Muscle of leg (tissue), 11 donors: ENCODE results near the gene MANBA. TPM values are rescaled to one million over a fixed set of nuclear protein-coding genes. Genes with fewer than 3 reads are reported as not detected.
"Not testable (repeated sequence)": the region's sequence is repeated elsewhere in the genome, so short reads cannot be mapped to it uniquely, and the experiment has no call there.

Experiments
- DNase-seq: peaks from one replicate; pipeline ENCODE4 v3.0.0; 2013
- H3K27ac ChIP-seq: one replicate; pipeline ENCODE4 v1.5.1; 2013; ENCODE audit warnings: mild to moderate bottlenecking, low read length, control low read depth
- H3K27me3 ChIP-seq: one replicate; pipeline ENCODE4 v1.6.1; 2013; ENCODE audit warnings: low read length; ENCODE audit not compliant: control insufficient read depth, insufficient read depth
- H3K36me3 ChIP-seq: one replicate; pipeline ENCODE4 v1.6.1; 2013; ENCODE audit warnings: low read length; ENCODE audit not compliant: control insufficient read depth, insufficient read depth
- H3K4me1 ChIP-seq: one replicate; pipeline ENCODE4 v1.6.1; 2013; ENCODE audit warnings: low read length; ENCODE audit not compliant: control insufficient read depth, insufficient read depth
- H3K4me3 ChIP-seq: one replicate; pipeline ENCODE4 v1.5.1; 2013; ENCODE audit warnings: low read length, control low read depth
- H3K9me3 ChIP-seq: replicated peaks from 2 replicates; pipeline ENCODE4 v1.6.1; 2013; ENCODE audit warnings: low read depth, low read length; ENCODE audit not compliant: control insufficient read depth
- WGBS: methylation state at CpG from one replicate; pipeline ENCODE4 v1.1.5; 2013; ENCODE audit warnings: missing lambda C conversion rate; ENCODE audit not compliant: insufficient coverage; 5-methylcytosine and 5-hydroxymethylcytosine counted together
- polyA plus RNA-seq, 8 donors: library from polyadenylated mRNA; unstranded; fragments of 120-200 nt; gene quantifications; one replicate each; pipeline versions ENCODE4 v1.2.1 to v1.2.3, GENCODE V29; 2013; ENCODE audit warnings: inconsistent platforms in 1 of 8, low replicate concordance in 1 of 8; ENCODE audit not compliant: insufficient read length in 8 of 8, insufficient read depth in 1 of 8
- total RNA-seq: library from RNA; stranded (reverse); fragments of 120-200 nt; gene quantifications from one replicate; pipeline ENCODE4 v1.2.4, GENCODE V29; 2013

MANBA gene
- total and polyA plus RNA-seq, 9 donors: 7.7 to 25.8 (median 10.8) TPM

DNA sequence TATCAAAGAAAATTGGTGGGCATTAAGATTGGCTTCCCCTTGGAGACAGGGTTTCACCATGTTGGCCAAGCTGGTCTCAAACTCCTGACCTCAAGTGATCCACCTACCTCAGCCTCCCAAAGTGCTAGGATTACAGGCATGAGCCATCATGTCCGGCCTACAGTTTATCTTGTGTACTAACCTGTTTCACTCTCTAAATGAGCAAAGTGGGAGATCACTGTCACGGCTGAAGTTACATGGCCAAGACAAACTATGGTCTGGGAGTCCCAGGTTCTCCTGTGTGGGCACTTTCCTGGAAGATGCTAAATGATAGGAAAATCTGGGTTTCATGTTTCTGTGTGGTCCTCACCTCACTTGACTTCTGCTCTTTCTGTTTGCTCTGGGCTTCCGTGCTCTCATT is 33.8 kb downstream of the MANBA start:
- not testable (repeated sequence) for H3K36me3 ChIP-seq, H3K27ac ChIP-seq, H3K4me1 ChIP-seq, H3K9me3 ChIP-seq, DNase-seq, H3K4me3 ChIP-seq, H3K27me3 ChIP-seq
- WGBS: 100% methylated on average over 1 of the region's 3 CpGs

DNA sequence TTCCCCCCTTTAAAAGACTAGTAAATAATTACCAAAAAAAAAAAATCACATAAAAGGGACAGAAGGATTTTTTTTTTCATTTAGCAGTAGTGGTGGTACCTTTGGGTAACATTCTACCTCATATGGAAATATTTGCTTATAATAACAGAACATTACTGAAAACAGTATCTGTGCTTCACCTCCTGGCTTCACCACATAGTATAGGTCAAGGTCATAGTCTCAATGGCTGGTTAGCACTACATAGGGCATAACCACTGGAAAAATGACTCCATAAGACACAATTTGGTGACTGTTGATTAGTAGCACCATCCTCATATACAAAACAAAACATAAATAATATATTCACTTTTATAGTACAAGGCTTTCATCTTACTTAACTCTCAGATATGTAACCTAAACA is 34.7 kb downstream of the MANBA start:
- Histone ChIP-seq H3K27ac (no peak overlapping the region), H3K36me3 (no peaks in the 10 kb centered on the region), H3K4me1 (no peaks in the 10 kb centered on the region), H3K9me3 (peaks cover 2% of the 10 kb centered on the region), H3K27me3 (no peaks in the 10 kb centered on the region), H3K4me3 (no peak overlapping the region)
- no peak for DNase-seq

DNA sequence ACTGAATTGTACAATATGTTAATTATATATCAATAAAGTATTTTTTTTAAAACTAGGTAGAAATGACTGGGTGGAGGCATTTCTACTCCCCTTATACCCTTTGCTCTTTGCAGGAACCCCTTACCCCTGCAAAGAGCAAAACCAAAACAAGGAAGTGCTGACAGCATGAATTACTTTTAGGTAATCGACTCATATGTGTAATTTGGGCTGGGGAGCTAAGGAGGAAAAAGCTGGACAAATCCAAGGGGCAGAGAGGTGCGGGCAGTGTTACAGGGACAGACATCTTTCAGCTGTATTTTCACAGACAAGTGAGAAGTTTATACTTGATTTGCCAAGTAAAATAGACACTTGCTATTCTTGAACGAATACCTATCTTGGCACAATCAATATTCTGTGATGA is 35.5 kb downstream of the MANBA start:
- H3K27me3 ChIP-seq: no peaks in the 10 kb centered on the region
- no peaks in the 10 kb centered on the region for H3K36me3 ChIP-seq
- 60% methylated on average over 2 of the region's 3 CpGs for WGBS
- no peak overlapping the region for H3K27ac ChIP-seq
- DNase-seq: no peak
- H3K9me3 ChIP-seq: no peaks in the 10 kb centered on the region
- no peak overlapping the region for H3K4me3 ChIP-seq
- no peaks in the 10 kb centered on the region for H3K4me1 ChIP-seq

DNA sequence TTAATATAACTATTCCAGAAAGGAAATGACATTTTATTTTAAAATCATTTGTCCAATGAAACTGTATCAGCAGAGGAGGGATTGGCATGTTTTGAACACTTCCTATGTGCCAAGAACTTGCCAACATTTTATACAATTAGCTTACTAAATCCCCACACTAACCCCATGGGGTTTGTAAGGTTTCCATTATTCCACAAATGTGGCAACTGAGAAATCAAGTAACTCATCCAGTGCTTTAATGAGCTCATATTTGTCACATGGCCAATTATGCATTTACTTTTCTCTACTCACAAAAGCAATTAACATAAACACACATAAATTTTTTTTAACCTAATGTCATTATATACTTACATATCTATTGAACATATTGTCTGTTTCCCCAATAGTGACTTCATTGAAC is 37.3 kb downstream of the MANBA start:
- H3K4me3 ChIP-seq: no peak overlapping the region
- no peaks in the 10 kb centered on the region for H3K4me1 ChIP-seq
- no peaks in the 10 kb centered on the region for H3K36me3 ChIP-seq
- peak; percentile 14 for DNase-seq
- no peak overlapping the region for H3K27ac ChIP-seq
- no peaks in the 10 kb centered on the region for H3K27me3 ChIP-seq
- no peaks in the 10 kb centered on the region for H3K9me3 ChIP-seq

DNA sequence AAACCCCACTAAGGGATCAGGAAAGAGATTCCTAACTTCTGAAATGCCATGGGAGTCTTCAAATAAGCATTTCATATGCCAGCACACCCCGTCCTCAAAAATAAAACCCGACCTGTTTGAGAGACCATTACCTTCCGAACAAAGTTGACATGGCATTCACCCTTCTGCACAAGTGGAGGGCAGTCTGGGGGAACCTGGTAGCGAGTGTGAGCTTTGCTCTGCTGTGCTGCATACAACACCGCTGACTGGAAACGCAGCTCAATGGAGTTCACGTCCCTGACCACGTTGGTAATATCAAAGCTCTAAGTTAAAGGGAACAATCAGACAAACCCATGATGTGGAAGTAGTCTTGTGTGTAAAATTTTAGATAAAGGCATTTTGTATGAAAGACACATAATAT is 38.0 kb downstream of the MANBA start:
- no peak for DNase-seq
- Histone ChIP-seq H3K36me3 (no peaks in the 10 kb centered on the region), H3K4me1 (no peaks in the 10 kb centered on the region), H3K27ac (no peak overlapping the region), H3K4me3 (no peak overlapping the region), H3K27me3 (no peaks in the 10 kb centered on the region), H3K9me3 (no peaks in the 10 kb centered on the region)
- WGBS: 88% methylated on average over 3 of the region's 8 CpGs

DNA sequence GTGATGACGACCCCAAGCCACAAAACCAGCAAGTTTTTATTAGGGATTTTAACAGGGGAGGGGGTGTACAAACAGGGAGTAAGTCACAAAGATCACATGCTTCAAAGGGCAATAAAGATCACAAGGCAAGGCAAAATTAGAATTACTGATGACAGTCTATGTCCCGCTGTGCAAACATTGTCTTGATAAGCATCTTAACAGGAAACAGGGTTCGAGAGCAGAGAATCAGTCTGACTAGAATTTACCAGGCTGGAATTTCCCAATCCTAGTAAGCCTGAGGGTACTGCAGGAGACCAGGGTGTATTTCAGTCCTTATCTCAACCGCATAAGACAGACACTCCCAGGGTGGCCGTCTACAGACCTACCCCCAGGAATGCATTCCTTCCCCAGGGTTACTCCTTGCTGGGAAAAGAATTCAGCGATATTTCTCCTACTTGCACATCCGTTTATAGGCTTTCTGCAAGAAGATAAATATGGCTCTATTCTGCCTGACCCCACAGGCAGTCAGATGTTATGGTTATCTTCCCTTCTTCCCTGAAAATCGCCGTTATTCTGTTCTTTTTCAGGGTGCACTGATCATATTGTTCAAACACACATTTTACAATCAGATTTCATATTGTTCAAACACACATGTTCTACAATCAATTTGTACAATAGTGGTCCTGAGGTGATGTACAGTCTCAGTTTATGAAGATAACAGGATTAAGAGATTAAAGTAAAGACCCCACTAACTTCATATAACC is 41.8 kb downstream of the MANBA start:
- H3K4me3 ChIP-seq, H3K27ac ChIP-seq, DNase-seq, H3K9me3 ChIP-seq, H3K36me3 ChIP-seq, H3K4me1 ChIP-seq, H3K27me3 ChIP-seq: not testable (repeated sequence)
- 81% methylated on average over 6 of the region's 9 CpGs for WGBS

DNA sequence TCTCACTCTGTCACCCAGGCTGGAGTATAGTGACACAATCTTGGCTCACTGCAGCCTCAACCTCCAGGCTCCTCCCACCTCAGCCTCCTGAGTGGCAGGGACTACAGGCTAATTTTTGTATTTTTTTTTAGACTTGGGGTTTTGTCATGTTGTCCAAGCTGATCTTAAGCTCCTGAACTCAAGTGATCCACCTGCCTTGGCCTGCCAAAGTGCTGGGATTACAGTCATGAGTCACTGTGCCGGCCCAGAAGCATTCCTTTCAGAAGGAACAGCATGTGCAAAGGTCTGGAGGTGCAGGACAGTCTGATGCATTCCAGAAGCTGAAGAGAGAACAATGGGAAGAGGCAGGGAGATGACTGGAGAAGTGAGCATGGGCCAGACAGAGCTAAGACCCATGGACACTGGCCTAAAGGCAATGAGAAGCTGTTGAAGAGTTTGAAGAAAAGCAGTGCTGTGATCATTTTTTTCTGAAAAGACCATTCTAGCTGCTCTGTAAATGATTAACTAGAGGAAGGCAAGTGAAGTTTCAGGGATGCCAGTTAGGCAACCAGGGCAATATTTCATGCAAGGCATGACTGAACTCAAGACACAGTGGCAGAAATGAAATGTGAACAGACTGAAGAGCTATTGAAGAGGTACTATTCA is 43.2 kb downstream of the MANBA start:
- H3K36me3 ChIP-seq: no peaks in the 10 kb centered on the region
- no peaks in the 10 kb centered on the region for H3K4me1 ChIP-seq
- no peaks in the 10 kb centered on the region for H3K27me3 ChIP-seq
- 88% methylated on average over 1 of the region's 1 CpG for WGBS
- H3K9me3 ChIP-seq: no peaks in the 10 kb centered on the region
- DNase-seq: no peak
- H3K27ac ChIP-seq: no peak overlapping the region
- no peak overlapping the region for H3K4me3 ChIP-seq

DNA sequence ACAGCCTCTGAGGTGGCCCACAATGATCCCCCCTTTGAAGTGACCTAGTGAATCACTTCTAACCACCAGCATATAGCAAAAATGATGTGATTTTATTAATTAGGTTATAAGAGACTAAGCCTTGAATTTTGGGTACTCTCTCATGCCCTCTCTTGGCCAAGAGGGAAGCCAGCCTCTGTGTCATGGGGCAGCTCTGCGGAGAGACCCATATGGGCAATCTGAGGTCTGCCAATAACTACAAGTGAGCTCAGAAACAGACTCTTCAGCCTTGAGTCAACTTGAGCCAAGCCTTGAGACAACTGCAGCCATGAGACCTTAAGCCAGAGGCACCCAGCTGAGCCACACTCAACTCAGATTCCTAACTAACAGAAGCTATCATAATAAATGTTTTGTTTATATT is 45.7 kb downstream of the MANBA start:
- Histone ChIP-seq H3K4me1 (no peaks in the 10 kb centered on the region), H3K27ac (no peak overlapping the region), H3K36me3 (no peaks in the 10 kb centered on the region), H3K27me3 (no peaks in the 10 kb centered on the region), H3K4me3 (no peak overlapping the region), H3K9me3 (no peaks in the 10 kb centered on the region)
- no peak for DNase-seq
- 100% methylated on average over 1 of the region's 1 CpG for WGBS

DNA sequence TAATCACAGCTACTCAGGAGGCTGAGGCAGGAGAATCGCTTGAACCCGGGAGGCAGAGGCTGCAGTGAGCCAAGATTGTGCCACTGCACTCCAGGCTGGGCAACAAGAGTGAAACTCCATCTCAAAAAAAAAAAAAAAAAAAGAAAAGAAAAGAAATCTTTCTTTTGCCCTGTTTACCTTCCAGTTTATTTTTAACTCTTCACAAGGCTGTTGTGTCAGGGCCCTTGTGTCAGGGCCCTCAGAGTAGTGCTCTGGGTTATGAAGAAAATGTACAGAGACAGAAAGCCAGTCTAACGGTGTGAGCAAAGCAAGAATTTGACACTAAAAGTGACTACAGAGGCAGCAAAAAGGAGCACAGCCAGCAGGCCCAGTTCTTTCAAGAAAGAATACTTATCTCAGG is 47.0 kb downstream of the MANBA start:
- not testable (repeated sequence) for H3K4me3 ChIP-seq, DNase-seq, H3K9me3 ChIP-seq, H3K4me1 ChIP-seq, H3K27ac ChIP-seq, H3K27me3 ChIP-seq, H3K36me3 ChIP-seq
- 50% methylated on average over 1 of the region's 3 CpGs for WGBS

DNA sequence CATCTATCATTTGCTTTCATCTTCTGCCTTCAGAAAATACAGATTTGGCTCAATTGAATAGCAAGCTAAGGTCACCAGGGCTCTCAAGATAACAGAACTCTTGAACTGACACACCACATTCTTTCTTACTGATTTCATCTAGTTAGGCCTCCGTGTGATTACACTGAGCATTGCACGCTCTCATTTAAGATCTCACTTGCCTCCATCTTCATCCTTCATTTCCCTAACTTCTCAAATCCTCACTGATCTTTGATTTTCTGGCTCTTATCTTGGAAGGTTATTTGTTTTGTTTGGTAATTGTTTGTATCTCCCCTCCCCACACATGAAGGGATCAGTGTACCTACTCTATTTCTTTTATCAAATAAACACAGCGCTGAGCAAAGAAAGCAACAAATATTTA is 47.7 kb downstream of the MANBA start:
- no peaks in the 10 kb centered on the region for H3K36me3 ChIP-seq
- no peak overlapping the region for H3K4me3 ChIP-seq
- H3K27me3 ChIP-seq: no peaks in the 10 kb centered on the region
- H3K27ac ChIP-seq: no peak overlapping the region
- 20% methylated on average over 1 of the region's 3 CpGs for WGBS
- DNase-seq: no peak
- no peaks in the 10 kb centered on the region for H3K4me1 ChIP-seq
- no peaks in the 10 kb centered on the region for H3K9me3 ChIP-seq

DNA sequence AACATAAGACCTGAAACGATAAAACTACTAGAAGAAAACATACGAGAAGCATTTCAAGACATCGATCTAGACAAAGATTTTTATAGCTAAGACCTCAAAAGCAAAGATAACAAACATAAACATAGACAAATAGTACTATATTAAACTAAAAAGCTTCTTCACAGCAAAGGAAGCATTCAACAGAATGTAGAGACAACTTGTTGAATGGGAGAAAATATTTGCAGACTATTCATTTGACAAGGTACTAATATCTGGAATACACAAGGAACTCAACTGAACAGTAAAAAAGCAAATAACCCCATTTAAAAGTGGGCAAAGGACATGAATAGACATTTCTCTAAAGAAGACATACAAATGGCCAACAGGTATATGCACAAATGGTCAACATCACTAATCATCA is 49.8 kb downstream of the MANBA start:
- no peaks in the 10 kb centered on the region for H3K4me1 ChIP-seq
- H3K4me3 ChIP-seq: no peak overlapping the region
- no CpG with 5 or more reads among the region's 3 CpGs for WGBS
- H3K36me3 ChIP-seq: no peaks in the 10 kb centered on the region
- DNase-seq: no peak
- H3K27ac ChIP-seq: no peak overlapping the region
- no peaks in the 10 kb centered on the region for H3K27me3 ChIP-seq
- H3K9me3 ChIP-seq: no peaks in the 10 kb centered on the region
